NCI-H748 (cell line): ENCODE results near the gene ZNF778.
A peak's percentile ranks its signal among the peaks of the same experiment; 100 is the strongest.
"Not testable (repeated sequence)": the region's sequence is repeated elsewhere in the genome, so short reads cannot be mapped to it uniquely, and the experiment has no call there.

Experiments used
- DNase-seq: peaks from one replicate; lab custom pipeline; 2025; ENCODE audit not compliant: unreplicated experiment; lab: John Stamatoyannopoulos, UW

ZNF778 gene

DNA sequence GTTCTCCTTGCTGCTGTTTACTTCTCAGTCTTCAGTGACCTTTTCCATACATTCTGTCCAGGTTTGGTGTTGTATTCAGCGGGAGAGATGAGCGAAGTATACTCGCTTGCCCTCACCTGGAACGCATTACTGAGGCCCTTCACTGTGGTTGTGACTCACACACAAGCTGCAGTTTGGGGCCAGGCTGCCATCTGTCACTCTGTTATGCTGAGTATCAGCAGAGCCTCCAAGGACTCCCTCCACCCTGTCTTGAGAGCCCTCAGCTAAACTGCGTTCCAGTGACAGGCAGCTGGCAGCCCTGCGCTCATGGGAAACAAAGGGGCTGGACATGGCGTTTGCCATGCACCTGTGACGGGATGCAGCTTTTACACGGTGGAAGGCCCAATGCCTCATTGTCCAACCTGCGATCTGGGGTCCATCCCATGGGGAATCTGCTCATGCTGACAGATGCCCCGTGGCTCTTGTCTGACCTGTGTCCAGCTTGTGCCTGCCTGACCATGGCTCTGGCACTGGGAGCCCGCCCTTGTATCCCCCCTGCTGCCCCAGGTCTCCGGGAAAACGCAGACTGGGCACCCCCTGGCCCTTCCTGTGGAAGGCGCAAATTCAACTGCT is 6.5 kb upstream of the ZNF778 start:
- no peak for DNase-seq

DNA sequence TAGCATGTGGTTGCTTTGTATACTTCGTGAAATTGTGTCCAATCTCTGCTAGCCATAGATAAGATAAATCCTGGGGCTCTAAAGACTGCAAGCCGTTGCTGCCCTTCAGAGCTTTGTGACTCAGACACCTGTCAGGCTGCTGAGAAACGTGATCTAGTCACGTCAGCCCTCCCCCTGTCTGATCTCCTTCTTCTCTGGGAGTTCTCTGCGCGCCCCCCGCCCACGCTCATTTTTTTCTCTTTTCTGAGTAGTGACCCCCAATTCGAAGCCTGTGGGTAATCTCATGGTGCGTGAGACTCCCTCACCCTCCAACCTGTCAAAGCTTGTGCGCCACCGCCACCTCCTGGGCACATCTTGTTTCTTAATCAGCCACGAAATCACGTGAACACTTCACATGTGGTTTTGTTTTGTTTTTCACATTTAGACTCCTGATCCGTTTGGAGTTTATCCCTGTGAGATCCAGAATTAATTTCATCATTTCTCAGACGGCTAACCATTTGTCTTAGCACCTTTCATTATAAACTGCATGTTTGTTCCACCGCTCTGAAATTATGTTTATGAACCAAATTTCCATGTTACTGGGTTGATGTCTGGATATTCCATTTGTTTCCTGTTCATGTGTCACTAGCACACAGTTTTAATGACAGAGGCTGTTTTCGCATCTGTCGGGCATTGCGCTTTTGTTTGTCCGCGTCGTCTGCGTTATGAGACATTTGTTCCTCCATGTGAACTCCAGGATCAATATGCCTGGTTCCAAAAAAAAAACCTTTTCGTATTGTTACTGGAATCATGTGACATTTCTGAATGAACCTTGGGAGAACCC is 977 bp upstream of the ZNF778 start:
- peak; percentile 63 for DNase-seq

DNA sequence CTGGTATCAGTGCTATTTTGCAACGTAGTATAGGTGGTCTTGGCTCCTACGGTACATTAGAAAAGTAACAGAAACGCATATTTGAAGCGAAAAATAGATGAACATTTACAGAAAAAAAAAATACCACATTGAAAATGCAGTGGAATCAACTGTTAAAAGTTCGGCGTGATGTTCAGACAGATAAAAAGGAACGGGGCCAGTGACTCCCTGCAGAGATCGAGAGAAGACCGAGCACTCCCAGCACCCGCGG is 440 bp upstream of the ZNF778 start:
- no peak for DNase-seq

DNA sequence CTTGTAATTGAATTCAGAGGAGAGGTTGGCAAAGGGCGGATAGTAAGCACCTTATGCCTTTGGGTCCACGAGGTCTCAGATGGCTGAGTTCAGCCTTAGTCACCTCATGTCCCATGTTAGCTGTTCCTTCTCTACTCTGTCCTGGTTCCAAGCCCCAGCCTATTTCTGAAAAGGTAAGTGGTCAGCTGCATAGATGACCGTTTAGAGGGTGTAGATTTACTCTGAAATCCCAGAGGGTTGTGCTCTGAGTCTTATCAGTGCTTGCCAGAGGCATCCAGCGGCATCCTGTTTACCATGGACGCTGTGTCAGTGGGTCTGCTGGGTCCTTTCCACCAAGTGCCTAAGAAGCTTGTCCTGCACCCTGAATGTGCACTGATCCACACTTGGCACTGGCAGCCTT is 1.9 kb downstream of the ZNF778 start:
- DNase-seq: no peak

DNA sequence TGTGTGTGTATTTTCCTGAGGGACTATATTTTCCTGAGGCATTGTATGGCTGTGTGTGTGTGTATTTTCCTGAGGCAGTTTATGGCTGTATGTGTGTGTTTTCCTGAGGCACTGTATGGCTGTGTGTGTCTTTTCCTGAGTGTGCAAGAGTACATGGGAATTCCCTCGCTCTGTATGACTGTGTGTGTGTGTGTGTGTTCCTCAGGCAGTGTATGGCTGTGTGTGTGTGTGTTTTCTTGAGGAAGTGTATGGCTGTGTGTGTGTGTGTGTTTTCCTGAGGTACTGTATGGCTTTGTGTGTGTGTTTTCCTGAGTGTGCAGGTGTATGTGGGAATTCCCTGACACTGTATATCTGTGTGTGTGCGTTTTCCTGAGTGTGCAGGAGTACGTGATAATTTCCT is 4.1 kb downstream of the ZNF778 start:
- no peak for DNase-seq

DNA sequence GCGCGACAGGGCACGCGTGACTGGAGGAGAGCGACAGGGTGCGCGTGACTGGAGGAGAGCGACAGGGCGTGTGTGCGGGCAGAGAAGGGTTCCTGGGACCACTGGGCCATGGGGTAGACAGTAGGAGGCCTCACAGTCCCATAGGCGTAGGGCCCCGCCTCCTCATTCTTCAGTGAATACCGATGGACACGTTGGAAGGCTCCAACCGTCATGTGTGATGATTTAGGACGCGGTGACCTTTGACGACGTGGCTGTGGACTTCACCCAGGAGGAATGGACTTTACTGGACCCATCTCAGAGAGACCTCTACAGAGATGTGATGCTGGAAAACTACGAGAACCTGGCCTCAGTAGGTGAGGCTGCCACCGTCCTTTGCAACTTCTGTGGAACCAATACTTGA is 5.4 kb downstream of the ZNF778 start:
- DNase-seq: no peak

DNA sequence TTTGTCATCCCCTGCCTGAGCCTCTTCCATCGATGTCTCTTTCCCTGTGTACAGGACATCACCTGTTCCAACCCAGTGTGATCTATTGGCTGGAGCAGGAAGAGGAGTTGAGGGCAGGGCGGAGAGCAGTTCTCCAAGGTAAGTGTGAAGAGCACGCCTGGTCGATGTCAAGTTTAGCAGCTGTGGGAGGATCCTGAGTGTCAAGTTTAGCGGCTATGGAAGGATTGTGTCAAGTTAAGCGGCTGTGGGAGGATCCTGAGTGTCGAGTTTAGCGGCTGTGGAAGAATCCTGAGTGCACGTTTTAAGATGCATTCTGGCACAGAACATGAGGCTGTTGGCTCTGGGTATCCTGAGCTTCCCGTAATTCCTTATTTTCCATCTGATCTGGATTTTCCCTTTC is 7.2 kb downstream of the ZNF778 start:
- no peak for DNase-seq

DNA sequence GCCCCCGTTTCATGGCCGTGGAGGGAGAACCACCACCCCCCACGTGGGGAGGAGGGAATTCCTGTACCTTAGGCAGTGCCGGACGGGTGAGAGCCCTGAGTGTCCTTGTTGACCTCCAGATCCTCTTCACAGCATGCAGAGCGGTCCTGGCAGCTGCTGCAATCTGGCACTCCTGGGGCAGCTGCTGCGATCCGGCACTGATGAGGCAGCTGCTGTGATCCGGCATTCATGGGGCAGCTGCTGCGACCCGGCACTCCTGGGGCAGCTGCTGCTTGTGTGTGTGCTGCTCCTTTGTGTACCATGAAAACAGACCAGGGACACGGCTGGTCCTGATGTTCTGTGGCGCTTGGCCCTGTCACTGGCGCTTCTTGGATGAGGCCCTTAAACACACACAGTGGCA is 12.8 kb downstream of the ZNF778 start:
- peak; percentile 20 for DNase-seq

DNA sequence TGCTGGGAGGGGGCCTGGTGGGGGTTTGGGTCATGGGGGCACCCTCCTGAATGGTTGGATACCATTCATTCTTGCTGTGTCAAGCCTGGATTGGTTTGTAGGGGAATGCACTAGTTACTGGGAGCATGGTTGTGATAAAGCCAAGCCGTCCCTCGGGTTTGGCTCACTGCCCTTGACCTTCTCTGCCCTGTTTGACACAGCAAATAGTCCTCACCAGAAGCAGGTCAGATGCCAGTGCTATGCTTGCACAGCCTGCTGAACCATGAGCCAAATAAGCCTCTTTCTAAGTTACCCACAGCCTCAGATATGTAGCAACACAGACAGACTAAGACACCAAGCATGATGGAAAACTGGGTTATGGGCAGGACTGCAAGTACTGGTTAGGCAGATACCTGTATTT is 14.6 kb downstream of the ZNF778 start:
- DNase-seq: no peak

DNA sequence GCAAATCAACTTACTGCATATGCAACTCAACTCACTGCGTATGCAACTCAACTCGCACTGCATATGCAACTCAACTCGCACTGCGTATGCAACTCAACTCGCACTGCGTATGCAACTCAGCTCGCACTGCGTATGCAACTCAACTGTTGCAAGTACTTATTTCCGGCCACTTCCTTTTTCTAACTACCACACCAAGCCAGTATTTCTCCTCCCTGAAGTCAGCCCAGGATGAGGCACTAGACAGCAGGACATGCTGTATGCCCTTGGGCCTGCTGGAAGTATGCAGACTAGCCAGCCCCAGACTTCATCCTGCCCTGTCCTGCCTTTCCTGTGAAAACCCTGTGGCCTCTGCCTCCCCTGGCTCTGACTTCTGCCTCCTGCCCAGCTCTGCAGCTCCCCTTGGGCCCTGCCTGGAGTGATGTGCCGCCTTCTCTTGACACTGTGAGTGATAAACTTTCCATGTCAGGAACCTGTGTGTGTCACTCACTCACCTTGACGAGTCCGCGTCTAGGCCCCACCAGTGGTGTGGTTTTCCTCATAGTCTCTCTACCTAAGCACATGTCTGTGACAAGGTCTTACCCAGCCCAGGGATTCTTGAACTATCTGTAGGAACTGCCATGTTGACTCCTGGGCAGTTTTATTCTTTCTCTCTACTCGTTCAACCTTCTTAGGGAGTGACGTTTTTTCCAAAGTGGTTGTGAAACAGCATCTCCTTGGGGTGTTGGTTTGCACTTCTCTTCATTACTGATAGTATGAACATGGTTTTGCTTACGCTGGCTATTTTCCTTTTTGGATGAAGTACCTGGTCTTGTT is 16.4 kb downstream of the ZNF778 start:
- no peak for DNase-seq

DNA sequence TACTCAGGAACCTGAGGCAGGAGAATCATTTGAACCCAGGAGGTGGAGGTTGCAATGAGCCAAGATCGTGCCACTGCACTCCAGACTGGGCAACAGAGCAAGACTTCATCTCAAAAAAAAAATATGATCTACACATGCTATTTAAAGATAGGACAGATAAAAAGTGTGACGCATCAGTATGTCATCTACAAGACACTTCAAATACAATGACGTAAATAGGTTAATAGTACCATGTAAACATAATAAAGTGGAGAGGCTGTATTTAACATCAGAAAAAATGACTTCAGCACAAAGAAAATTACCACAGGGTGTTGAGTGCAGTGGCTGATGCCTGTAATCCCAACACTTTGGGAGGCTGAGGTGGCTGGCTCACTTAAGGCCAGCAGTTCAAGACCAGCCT is 20.2 kb downstream of the ZNF778 start:
- DNase-seq: no peak

DNA sequence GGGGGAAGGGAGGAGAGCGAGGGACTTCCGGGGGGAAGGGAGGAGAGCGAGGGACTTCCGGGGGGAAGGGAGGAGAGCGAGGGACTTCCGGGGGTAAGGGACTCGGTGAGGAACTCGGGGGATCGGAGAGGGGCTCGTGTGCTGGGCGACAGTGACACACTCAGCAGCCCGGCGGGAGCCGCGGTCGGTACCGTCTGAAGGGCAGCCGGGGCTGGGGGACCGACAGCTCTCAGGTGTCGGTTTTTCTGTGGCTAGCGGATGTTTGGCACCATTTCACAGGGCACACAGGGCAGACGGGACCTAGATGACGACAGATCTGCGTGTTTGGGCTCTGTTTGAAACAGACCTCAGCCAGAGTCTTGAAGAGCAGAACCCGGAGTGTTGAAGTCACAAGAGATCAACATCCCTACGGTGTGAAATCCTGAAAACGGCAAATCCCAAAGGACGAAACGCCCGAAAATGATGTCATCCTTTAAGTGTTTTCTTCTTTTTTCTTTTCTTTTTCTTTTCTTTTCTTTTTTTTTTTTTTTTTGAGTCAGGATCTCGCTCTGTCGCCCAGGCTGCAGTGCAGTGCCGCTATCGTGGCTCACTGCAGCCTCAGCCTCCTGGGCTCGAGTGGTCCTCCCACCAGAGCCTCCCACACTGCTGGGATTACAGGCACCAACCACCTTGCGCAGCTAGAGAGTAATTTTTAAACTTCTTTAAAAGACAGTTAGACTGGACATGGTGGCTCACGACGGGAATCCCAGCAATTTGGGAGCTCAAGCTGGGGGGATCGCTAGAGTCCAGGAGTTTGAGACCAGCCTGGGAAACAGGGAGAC is 23.9 kb downstream of the ZNF778 start:
- DNase-seq: peak; percentile 71

DNA sequence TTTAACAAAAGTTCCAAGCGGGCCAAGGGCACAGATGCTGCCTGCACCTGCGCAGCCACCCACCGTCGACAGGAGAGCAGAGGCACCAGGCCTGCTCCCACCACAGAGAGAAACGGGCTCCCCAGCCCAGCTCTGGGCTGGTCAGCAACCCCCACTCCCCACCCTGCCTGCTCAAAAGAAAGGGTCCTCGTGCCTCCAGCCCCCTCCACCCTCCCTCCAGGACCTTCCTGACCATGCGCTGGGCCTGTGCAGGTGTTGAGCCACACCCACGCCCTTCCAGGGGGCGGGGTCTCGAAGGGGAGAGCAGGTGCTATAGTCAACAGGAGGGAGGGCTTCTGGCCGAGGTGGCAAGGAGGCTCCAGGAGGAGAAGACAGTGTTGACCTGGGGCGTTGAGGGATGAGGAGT is 25.3 kb downstream of the ZNF778 start:
- DNase-seq: peak; percentile 56

DNA sequence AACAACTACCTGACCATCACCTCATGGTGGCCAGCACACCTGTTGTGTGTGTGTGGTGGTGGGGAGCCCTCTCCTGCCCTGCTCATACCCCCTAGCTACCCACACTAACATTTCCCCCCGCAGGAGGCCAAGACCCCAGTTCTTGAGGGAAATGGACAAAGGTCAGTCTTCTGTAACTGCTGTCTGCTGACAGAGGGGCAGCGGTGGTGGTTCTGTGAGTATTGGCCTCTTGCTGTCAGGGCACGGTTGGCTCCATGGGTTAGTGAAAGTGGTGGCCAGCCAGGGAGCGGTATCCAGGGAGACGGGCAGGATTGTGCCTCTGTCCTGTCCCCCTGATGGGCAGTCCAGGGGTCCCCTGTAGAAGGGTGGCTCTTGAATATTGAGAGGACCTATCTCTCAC is 26.2 kb downstream of the ZNF778 start:
- no peak for DNase-seq

DNA sequence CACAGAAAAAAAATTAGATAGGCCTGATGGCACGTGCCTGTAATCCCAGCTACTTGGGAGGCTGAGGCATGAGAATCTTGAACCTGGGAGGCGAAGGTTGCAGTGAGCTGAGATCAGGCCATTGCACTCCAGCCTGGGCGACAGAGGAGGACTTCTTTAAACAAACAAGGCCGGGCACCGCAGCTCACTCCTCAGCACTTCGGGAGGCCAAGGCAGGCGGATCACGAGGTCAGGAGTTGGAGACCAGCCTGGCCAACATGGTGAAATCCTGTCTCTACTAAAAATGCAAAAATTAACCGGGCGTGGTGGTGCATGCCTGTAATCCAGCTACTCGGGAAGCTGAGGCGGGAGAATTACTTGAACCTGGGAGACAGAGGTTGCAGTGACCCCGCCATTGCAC is 26.8 kb downstream of the ZNF778 start:
- not testable (repeated sequence) for DNase-seq

DNA sequence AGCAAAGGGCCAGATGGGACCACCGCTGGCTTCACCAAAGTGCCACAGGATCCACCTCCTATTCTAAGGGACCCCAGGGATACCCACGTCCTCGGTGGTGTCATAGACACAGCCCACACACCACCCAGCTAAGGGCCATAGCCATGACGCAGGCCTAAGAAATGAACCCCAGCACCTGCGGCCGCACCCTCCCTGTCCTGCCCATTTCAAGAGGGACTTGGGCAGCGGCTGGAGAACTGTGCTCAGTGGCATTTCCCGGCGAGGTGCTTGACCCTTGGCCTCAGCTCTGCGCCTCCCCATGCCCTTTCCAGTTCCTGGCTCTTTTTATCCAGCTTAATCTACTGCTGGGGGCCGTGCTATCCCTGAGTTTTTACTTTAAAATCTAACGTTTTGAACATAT is 27.3 kb downstream of the ZNF778 start:
- DNase-seq: no peak

DNA sequence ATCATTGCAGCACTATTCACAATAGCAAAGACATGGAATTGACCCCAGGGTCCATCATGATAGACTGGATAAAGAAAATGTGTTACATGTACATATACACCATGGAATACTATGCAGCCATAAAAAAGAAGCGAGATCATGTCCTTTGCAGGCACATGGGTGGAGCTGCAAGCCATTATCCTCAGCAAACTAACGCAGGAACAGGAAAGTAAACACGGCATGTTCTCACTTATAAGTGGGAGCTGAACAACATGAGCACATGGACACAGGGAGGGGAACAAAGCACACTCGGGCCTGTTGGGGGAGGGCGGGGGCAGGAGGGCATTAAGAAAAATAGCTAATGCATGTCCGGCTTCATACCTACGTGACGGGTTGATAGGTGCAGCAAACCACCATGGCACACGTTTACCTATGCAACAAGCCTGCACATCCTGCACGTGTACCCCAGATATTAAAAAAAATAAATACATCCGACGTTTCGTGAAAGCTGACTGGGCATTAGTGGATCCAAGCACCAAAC is 28.9 kb downstream of the ZNF778 start:
- peak; percentile 10 for DNase-seq

DNA sequence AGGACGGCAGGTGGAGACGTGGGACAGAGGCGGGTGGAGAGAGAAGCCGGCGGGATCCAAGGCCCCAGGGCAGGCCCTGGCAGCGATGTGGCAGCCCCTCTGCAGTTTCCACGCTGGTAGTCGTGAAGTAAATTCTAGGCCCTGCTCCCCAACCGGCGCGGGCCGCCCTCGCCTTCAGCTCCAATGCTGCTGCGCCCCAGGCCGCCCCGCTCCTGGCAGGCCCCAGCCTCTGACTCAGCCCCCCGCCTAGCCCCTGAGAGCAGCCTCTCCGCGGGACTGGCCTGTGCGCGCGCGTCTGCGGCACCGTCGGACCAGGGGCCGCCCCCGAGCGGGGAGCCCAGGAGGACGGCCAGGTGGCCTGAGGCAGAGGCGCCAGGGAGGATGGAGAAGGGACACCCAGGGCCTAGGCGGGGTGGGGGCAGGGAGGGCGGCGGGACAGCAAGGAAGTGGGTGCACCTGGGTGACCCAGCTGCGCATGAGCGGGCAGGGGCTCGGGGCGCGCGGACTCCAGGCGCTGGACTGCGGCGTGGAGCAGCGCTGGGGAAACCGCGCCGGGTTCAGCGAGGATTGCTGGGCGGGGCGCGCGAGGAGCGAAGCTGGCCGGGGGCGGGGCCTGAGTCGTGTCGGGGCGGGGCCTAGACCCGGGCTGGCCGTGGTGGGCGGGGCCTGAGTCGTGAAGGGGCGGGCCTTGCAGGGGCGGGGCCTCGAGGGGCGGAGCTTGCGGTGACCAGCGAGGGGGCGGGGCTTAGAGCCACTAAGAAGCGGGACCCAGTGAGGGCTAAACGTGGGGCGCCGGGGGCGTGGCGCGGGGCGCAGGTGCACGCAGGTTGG is 29.6 kb downstream of the ZNF778 start:
- DNase-seq: peak; percentile 78

DNA sequence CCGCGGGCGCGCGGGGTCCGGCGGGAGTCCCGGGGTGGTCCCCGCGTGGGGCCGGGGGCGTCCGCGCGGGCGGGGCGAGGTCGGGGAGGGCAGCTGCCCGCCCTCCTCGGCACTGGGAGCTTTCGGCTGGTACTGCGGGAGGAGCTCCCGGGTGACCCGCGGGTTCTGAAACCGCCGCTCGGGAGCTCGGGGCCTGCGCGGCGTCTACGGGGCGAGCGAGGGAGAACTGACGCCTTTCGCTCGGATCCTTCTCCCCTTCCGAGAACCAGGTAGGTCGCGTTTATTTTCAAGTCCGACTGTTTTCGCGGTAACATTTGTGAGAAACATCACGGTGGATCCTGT is 30.2 kb downstream of the ZNF778 start:
- not testable (repeated sequence) for DNase-seq

DNA sequence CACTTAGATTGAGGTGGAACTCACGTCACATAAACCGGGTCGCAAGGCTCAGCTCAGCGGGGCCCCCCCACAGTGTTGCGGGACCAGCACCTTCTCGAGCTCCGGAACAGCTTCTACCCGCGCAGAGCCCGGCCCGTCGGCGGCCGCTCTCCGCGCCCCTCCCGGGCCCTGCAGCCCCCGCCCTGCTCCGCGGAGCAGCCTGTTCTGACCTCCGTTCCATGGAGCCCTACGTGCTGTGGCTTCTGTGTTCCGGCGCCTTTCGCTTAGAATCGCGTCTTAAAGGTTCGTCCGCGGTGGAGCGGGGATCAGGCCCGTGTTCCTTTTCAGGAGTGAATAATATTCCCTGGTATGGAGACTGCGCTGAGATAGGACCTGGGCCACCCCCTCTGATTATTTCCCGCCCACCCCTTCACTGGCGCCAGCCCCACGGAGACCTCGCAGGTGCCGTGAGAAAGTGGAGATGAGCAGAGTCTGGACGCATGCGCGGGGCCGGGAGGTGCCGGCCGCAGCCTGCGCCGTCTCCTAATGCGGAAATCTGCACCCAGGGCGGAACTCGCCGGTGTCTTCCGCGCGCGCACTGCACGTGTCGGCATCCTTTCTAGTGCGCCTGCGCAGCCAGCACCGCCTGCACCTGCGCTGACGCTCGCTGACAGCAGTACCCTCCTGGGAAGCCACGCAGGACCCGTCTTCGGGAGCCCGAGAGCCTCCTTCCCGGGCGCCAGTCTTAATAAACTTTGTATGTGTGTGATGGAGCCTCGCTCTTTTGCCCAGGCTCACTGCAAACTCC is 30.9 kb downstream of the ZNF778 start:
- no peak for DNase-seq
